Renal cortical epithelial cell (primary cell): ENCODE results near the gene EHBP1. TPM values are rescaled to one million over a fixed set of nuclear protein-coding genes. Genes with fewer than 3 reads are reported as not detected.
A peak's percentile ranks its signal among the peaks of the same experiment; 100 is the strongest.

Source experiments
- DNase-seq: peaks from one replicate; pipeline ENCODE4 v3.0.0-alpha.2; 2011; ENCODE audit warnings: low read depth
- total RNA-seq: library from RNA; depleted of rRNA; stranded (reverse); fragments of >200 nt; gene quantifications from 2 replicates; pipeline ENCODE4 v1.2.3, GENCODE V29; 2014

EHBP1 gene
- total RNA-seq, 1 donor from 2014 or later = 97.9 TPM

- peak; percentile 72 for DNase-seq
Measured at GRCh38 chr2:62822549-62822948, 117.0 kb downstream of the EHBP1 start.

GRCh38 chr2:62824388-62824787, 118.9 kb downstream of the EHBP1 start:
- no peak for DNase-seq

- peak; percentile 65 for DNase-seq
Measured at GRCh38 chr2:62826141-62826540, 120.6 kb downstream of the EHBP1 start.

GRCh38 chr2:62826953-62827675, 121.6 kb downstream of the EHBP1 start:
- no peak for DNase-seq

GRCh38 chr2:62831729-62832128, 126.2 kb downstream of the EHBP1 start:
- DNase-seq = peak; percentile 18

- no peak for DNase-seq
Measured at GRCh38 chr2:62844311-62845090, 139.0 kb downstream of the EHBP1 start.

GRCh38 chr2:62845256-62845655, 139.7 kb downstream of the EHBP1 start:
- DNase-seq = no peak

GRCh38 chr2:62852254-62852653, 146.7 kb downstream of the EHBP1 start:
- no peak for DNase-seq

- DNase-seq = no peak
Measured at GRCh38 chr2:62854600-62855514, 149.3 kb downstream of the EHBP1 start.

- DNase-seq = no peak
Measured at GRCh38 chr2:62856228-62857040, 150.9 kb downstream of the EHBP1 start.

- DNase-seq = no peak
Measured at GRCh38 chr2:62857139-62857931, 151.8 kb downstream of the EHBP1 start.

GRCh38 chr2:62858231-62858832, 152.8 kb downstream of the EHBP1 start:
- no peak for DNase-seq

- DNase-seq = no peak
Measured at GRCh38 chr2:62868947-62869346, 163.4 kb downstream of the EHBP1 start.

GRCh38 chr2:62870966-62871365, 165.5 kb downstream of the EHBP1 start:
- peak; percentile 25 for DNase-seq

GRCh38 chr2:62871506-62871905, 166.0 kb downstream of the EHBP1 start:
- peak; percentile 13 for DNase-seq

GRCh38 chr2:62873603-62874002, 168.1 kb downstream of the EHBP1 start:
- DNase-seq = no peak

- no peak for DNase-seq
Measured at GRCh38 chr2:62874881-62875383, 169.4 kb downstream of the EHBP1 start.

- DNase-seq = no peak
Measured at GRCh38 chr2:62881162-62881795, 175.8 kb downstream of the EHBP1 start.

GRCh38 chr2:62883629-62884028, 178.1 kb downstream of the EHBP1 start:
- no peak for DNase-seq
